WTC11 (cell line): ENCODE results near the gene TMEM255A. TPM values are rescaled to one million over a fixed set of nuclear protein-coding genes. Genes with fewer than 3 reads are reported as not detected.
A peak's percentile ranks its signal among the peaks of the same experiment; 100 is the strongest.

Source experiments
- ATF1 ChIP-seq: sonication (generic); formaldehyde crosslinking; IDR thresholded peaks from 2 replicates; pipeline ENCODE4 v1.8.1; 2023; ENCODE audit warnings: mild to moderate bottlenecking, moderate library complexity, missing genetic modification reagents
- CBFB ChIP-seq: sonication (generic); formaldehyde crosslinking; IDR thresholded peaks from 2 replicates; pipeline ENCODE4 v1.8.1; 2022; ENCODE audit warnings: mild to moderate bottlenecking, low read depth, missing genetic modification reagents
- CREB1 ChIP-seq: sonication (generic); formaldehyde crosslinking; IDR thresholded peaks from 2 replicates; pipeline ENCODE4 v1.8.0; 2023; ENCODE audit warnings: mild to moderate bottlenecking, missing genetic modification reagents
- E2F1 ChIP-seq: sonication (generic); formaldehyde crosslinking; IDR thresholded peaks from 2 replicates; pipeline ENCODE4 v1.8.0; 2022; ENCODE audit warnings: mild to moderate bottlenecking, missing genetic modification reagents
- EMX1 ChIP-seq: fragments of 250-450 bp; sonication (Bioruptor Pico); IDR thresholded peaks from 2 replicates; pipeline ENCODE4 v1.8.0; 2021; ENCODE audit warnings: mild to moderate bottlenecking
- ESRRA ChIP-seq: sonication (generic); formaldehyde crosslinking; IDR thresholded peaks from 2 replicates; pipeline ENCODE4 v1.8.1; 2022; ENCODE audit warnings: mild to moderate bottlenecking, missing genetic modification reagents, borderline replicate concordance
- ETV6 ChIP-seq: sonication (generic); formaldehyde crosslinking; IDR thresholded peaks from 2 replicates; pipeline ENCODE4 v1.8.1; 2022; ENCODE audit warnings: mild to moderate bottlenecking, missing genetic modification reagents
- FOXJ3 ChIP-seq: sonication (generic); formaldehyde crosslinking; IDR thresholded peaks from 2 replicates; pipeline ENCODE4 v1.9.0; 2021; ENCODE audit warnings: missing genetic modification reagents, mild to moderate bottlenecking, borderline replicate concordance
- FOXK1 ChIP-seq: sonication (generic); formaldehyde crosslinking; IDR thresholded peaks from 2 replicates; pipeline ENCODE4 v1.8.0; 2022; ENCODE audit warnings: mild to moderate bottlenecking, moderate library complexity, missing genetic modification reagents
- FOXP1 ChIP-seq: sonication (generic); formaldehyde crosslinking; IDR thresholded peaks from 2 replicates; pipeline ENCODE4 v1.8.0; 2022; ENCODE audit warnings: missing genetic modification reagents, mild to moderate bottlenecking, moderate library complexity, borderline replicate concordance
- FOXP4 ChIP-seq: sonication (generic); formaldehyde crosslinking; IDR thresholded peaks from 2 replicates; pipeline ENCODE4 v1.8.0; 2022; ENCODE audit warnings: mild to moderate bottlenecking, missing genetic modification reagents
- GABPB1 ChIP-seq: sonication (generic); formaldehyde crosslinking; IDR thresholded peaks from 2 replicates; pipeline ENCODE4 v1.8.1; 2023; ENCODE audit warnings: mild to moderate bottlenecking, missing genetic modification reagents
- JAZF1 ChIP-seq: fragments of 250-450 bp; sonication (Bioruptor Pico); IDR thresholded peaks from 2 replicates; pipeline ENCODE4 v1.9.0; 2021; ENCODE audit warnings: moderate library complexity, mild to moderate bottlenecking, inconsistent platforms
- MAX ChIP-seq: sonication (generic); formaldehyde crosslinking; IDR thresholded peaks from 2 replicates; pipeline ENCODE4 v1.8.0; 2022; ENCODE audit warnings: mild to moderate bottlenecking, missing genetic modification reagents
- NFATC4 ChIP-seq: fragments of 250-450 bp; sonication (Bioruptor Pico); IDR thresholded peaks from 2 replicates; pipeline ENCODE4 v1.9.0; 2021; ENCODE audit warnings: mild to moderate bottlenecking
- OVOL2 ChIP-seq: fragments of 250-450 bp; sonication (Bioruptor Pico); IDR thresholded peaks from 2 replicates; pipeline ENCODE4 v1.9.0; 2021; ENCODE audit warnings: mild to moderate bottlenecking, borderline replicate concordance
- PREB ChIP-seq: sonication (generic); formaldehyde crosslinking; IDR thresholded peaks from 2 replicates; pipeline ENCODE4 v1.8.1; 2022; ENCODE audit warnings: mild to moderate bottlenecking, missing genetic modification reagents, moderate library complexity, borderline replicate concordance
- PRRX2 ChIP-seq: fragments of 250-450 bp; sonication (Bioruptor Pico); IDR thresholded peaks from 2 replicates; pipeline ENCODE4 v1.8.0; 2021; ENCODE audit warnings: mild to moderate bottlenecking
- SMAD3 ChIP-seq: sonication (generic); formaldehyde crosslinking; IDR thresholded peaks from 2 replicates; pipeline ENCODE4 v1.8.0; 2022; ENCODE audit warnings: missing genetic modification reagents, mild to moderate bottlenecking, borderline replicate concordance
- SOX15 ChIP-seq: fragments of 250-450 bp; sonication (Bioruptor Pico); IDR thresholded peaks from 2 replicates; pipeline ENCODE4 v1.9.0; 2021; ENCODE audit warnings: mild to moderate bottlenecking
- SP1 ChIP-seq: sonication (generic); formaldehyde crosslinking; conservative IDR thresholded peaks from 2 replicates; pipeline ENCODE4 v1.8.1; 2022; ENCODE audit warnings: missing genetic modification reagents
- ZNF232 ChIP-seq: sonication (generic); formaldehyde crosslinking; IDR thresholded peaks from 2 replicates; pipeline ENCODE4 v1.8.0; 2022; ENCODE audit warnings: mild to moderate bottlenecking, missing genetic modification reagents
- ZNF396 ChIP-seq: fragments of 250-450 bp; sonication (Bioruptor Pico); IDR thresholded peaks from 2 replicates; pipeline ENCODE4 v1.8.0; 2021; ENCODE audit warnings: mild to moderate bottlenecking, moderate library complexity, borderline replicate concordance
- ZNF423 ChIP-seq: fragments of 250-450 bp; sonication (Bioruptor Pico); IDR thresholded peaks from 2 replicates; pipeline ENCODE4 v2.1.2; 2022; ENCODE audit warnings: mild to moderate bottlenecking, moderate library complexity
- total RNA-seq: library from RNA; stranded (reverse); gene quantifications from 3 replicates; pipeline ENCODE4 v1.2.3, GENCODE V29; 2021
- TF ChIP-seq, protein P1 (sequence below): sonication (generic); formaldehyde crosslinking; IDR thresholded peaks from 2 replicates; pipeline ENCODE4 v1.8.0; 2023; ENCODE audit warnings: missing genetic modification reagents
- TF ChIP-seq, protein P2 (sequence below): fragments of 250-450 bp; sonication (Bioruptor Pico); IDR thresholded peaks from 2 replicates; pipeline ENCODE4 v1.9.0; 2021; ENCODE audit warnings: moderate library complexity, mild to moderate bottlenecking, inconsistent platforms, borderline replicate concordance
- TF ChIP-seq, protein P3 (sequence below): sonication (generic); formaldehyde crosslinking; IDR thresholded peaks from 2 replicates; pipeline ENCODE4 v1.8.1; 2023; ENCODE audit warnings: mild to moderate bottlenecking, moderate library complexity, missing genetic modification reagents
- TF ChIP-seq, protein P4 (sequence below): fragments of 250-450 bp; sonication (Bioruptor Pico); IDR thresholded peaks from 2 replicates; pipeline ENCODE4 v1.9.0; 2021; ENCODE audit warnings: mild to moderate bottlenecking

Gene TMEM255A
- total RNA-seq, 1 experiment from 2014 or later, result 0.61 TPM

- TF ChIP-seq, protein P1, sequence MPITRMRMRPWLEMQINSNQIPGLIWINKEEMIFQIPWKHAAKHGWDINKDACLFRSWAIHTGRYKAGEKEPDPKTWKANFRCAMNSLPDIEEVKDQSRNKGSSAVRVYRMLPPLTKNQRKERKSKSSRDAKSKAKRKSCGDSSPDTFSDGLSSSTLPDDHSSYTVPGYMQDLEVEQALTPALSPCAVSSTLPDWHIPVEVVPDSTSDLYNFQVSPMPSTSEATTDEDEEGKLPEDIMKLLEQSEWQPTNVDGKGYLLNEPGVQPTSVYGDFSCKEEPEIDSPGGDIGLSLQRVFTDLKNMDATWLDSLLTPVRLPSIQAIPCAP, result no peak
- no peak for TF ChIP-seq CBFB (CRISPR knock-in tag)
- TF ChIP-seq FOXP1 (CRISPR knock-in tag), result peak; percentile 54; the same call in 1 of the 2 replicates
- no peak for TF ChIP-seq NFATC4
- peak; percentile 43; the same call in 1 of the 2 replicates for TF ChIP-seq MAX (CRISPR knock-in tag)
- TF ChIP-seq CREB1 (CRISPR knock-in tag), result no peak
- peak; percentile 99 for TF ChIP-seq FOXK1 (CRISPR knock-in tag)
- no peak for TF ChIP-seq GABPB1 (CRISPR knock-in tag)
- peak; percentile 67 for TF ChIP-seq SP1 (CRISPR knock-in tag)
- TF ChIP-seq PRRX2 (CRISPR knock-in tag), result no peak
- no peak for TF ChIP-seq ZNF423 (CRISPR knock-in tag)
- TF ChIP-seq, protein P2, sequence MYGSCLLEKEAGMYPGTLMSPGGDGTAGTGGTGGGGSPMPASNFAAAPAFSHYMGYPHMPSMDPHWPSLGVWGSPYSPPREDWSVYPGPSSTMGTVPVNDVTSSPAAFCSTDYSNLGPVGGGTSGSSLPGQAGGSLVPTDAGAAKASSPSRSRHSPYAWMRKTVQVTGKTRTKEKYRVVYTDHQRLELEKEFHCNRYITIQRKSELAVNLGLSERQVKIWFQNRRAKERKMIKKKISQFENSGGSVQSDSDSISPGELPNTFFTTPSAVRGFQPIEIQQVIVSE (CRISPR knock-in tag), result no peak
- TF ChIP-seq, protein P3, sequence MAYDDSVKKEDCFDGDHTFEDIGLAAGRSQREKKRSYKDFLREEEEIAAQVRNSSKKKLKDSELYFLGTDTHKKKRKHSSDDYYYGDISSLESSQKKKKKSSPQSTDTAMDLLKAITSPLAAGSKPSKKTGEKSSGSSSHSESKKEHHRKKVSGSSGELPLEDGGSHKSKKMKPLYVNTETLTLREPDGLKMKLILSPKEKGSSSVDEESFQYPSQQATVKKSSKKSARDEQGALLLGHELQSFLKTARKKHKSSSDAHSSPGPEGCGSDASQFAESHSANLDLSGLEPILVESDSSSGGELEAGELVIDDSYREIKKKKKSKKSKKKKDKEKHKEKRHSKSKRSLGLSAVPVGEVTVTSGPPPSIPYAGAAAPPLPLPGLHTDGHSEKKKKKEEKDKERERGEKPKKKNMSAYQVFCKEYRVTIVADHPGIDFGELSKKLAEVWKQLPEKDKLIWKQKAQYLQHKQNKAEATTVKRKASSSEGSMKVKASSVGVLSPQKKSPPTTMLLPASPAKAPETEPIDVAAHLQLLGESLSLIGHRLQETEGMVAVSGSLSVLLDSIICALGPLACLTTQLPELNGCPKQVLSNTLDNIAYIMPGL (CRISPR knock-in tag), result no peak
- TF ChIP-seq E2F1 (CRISPR knock-in tag), result no peak
- TF ChIP-seq EMX1 (CRISPR knock-in tag), result no peak
- TF ChIP-seq FOXJ3, result no peak
- no peak for TF ChIP-seq ATF1
- no peak for TF ChIP-seq ESRRA (CRISPR knock-in tag)
- peak; percentile 95 for TF ChIP-seq FOXP4 (CRISPR knock-in tag)
- TF ChIP-seq SMAD3 (CRISPR knock-in tag), result 0 out of 2 replicates have a peak, but pooled peaks have one; percentile 38
- TF ChIP-seq PREB (CRISPR knock-in tag), result no peak
- no peak for TF ChIP-seq JAZF1 (CRISPR knock-in tag)
- no peak for TF ChIP-seq ETV6 (CRISPR knock-in tag)
- TF ChIP-seq, protein P4, sequence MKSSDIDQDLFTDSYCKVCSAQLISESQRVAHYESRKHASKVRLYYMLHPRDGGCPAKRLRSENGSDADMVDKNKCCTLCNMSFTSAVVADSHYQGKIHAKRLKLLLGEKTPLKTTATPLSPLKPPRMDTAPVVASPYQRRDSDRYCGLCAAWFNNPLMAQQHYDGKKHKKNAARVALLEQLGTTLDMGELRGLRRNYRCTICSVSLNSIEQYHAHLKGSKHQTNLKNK (CRISPR knock-in tag), result no peak
- no peak for TF ChIP-seq ZNF396 (CRISPR knock-in tag)
- TF ChIP-seq SOX15, result no peak
- no peak for TF ChIP-seq OVOL2 (CRISPR knock-in tag)
- no peak for TF ChIP-seq ZNF232 (CRISPR knock-in tag)
Measured at GRCh38 chrX:120244735-120245498, 66.3 kb downstream of the TMEM255A start (continued).
